Esophagus (tissue), 2 donors: Measurements from ENCODE around the gene HOXB9. TPM values are rescaled to one million over a fixed set of nuclear protein-coding genes. Genes with fewer than 3 reads are reported as not detected.
A peak's percentile ranks its signal among the peaks of the same experiment; 100 is the strongest.

ENCODE experiments used
- H3K27ac ChIP-seq, 2 donors: one replicate each; pipeline ENCODE4 v1.5.1; 2013; ENCODE audit warnings: low read depth in 2 of 2, mild to moderate bottlenecking in 2 of 2, inconsistent platforms in 1 of 2, low read length in 1 of 2, moderate library complexity in 1 of 2
- H3K27me3 ChIP-seq, 2 donors: one replicate each; pipeline ENCODE4 v1.6.1; 2013; ENCODE audit warnings: low read length in 2 of 2, control low read depth in 1 of 2, mild to moderate bottlenecking in 1 of 2; ENCODE audit not compliant: insufficient read depth in 2 of 2, control insufficient read depth in 1 of 2
- H3K36me3 ChIP-seq, 2 donors: one replicate each; pipeline ENCODE4 v1.6.1; 2013; ENCODE audit warnings: low read length in 1 of 2; ENCODE audit not compliant: control insufficient read depth in 2 of 2, insufficient read depth in 2 of 2
- H3K4me1 ChIP-seq, 2 donors: one replicate each; pipeline ENCODE4 v1.6.1; 2013; ENCODE audit warnings: low read length in 1 of 2; ENCODE audit not compliant: control insufficient read depth in 2 of 2, insufficient read depth in 2 of 2
- H3K4me3 ChIP-seq, 2 donors: one replicate each; pipeline ENCODE4 v1.5.1; 2013; ENCODE audit warnings: low read length in 2 of 2, mild to moderate bottlenecking in 2 of 2, low read depth in 1 of 2, moderate library complexity in 1 of 2
- H3K9me3 ChIP-seq, 2 donors: one replicate each; pipeline ENCODE4 v1.6.1; 2013; ENCODE audit warnings: mild to moderate bottlenecking in 2 of 2, low read depth in 1 of 2, low read length in 1 of 2, moderate library complexity in 1 of 2; ENCODE audit not compliant: control insufficient read depth in 2 of 2, insufficient read depth in 1 of 2
- WGBS, 2 donors: extraction: QIAGEN DNeasy Blood & Tissue Kit; methylation state at CpG; one replicate each; pipeline ENCODE4 v1.1.7; 2013; 5-methylcytosine and 5-hydroxymethylcytosine counted together
- polyA plus RNA-seq, 2 donors: library from polyadenylated mRNA; stranded (reverse); fragments of 200-250 nt; gene quantifications; one replicate each; pipeline ENCODE4 v1.2.3, GENCODE V29; 2013
- donor health status: healthy with polysubstance abuse.
- donor health status: Bipolar disorder and iron deficiency.

The HOXB9 gene
- polyA plus RNA-seq, 2 donors = 0.02 TPM; not detected in 1

- Histone ChIP-seq H3K36me3 (no peaks in the 10 kb centered on the region), H3K9me3 (no peaks in the 10 kb centered on the region), H3K4me3 (no peak overlapping the region), H3K27me3 (peaks cover 16 to 59% of the 10 kb centered on the region in 2 donors), H3K27ac (no peak overlapping the region), H3K4me1 (peaks cover 4% of the 10 kb centered on the region in 2 donors)
- 4% methylated on average over 25 of the region's 25 CpGs for WGBS, 2 donors
These were observed 7.8 kb downstream of the HOXB9 start for GRCh38 chr17:48618256-48618896.

GRCh38 chr17:48617471-48618255 lies 8.5 kb downstream of the HOXB9 start:
- H3K27ac ChIP-seq = no peak overlapping the region
- H3K36me3 ChIP-seq = no peaks in the 10 kb centered on the region
- peaks cover 16 to 58% of the 10 kb centered on the region in 2 donors for H3K27me3 ChIP-seq
- H3K4me3 ChIP-seq = no peak overlapping the region
- WGBS, 2 donors = 13 to 18% methylated on average over 35 to 43 of the region's 43 CpGs
- H3K9me3 ChIP-seq = no peaks in the 10 kb centered on the region
- peaks cover 4% of the 10 kb centered on the region in 2 donors for H3K4me1 ChIP-seq

- Histone ChIP-seq H3K4me1 (peaks cover 4% of the 10 kb centered on the region in 2 donors), H3K9me3 (no peaks in the 10 kb centered on the region), H3K36me3 (no peaks in the 10 kb centered on the region), H3K27me3 (peaks cover 16 to 61% of the 10 kb centered on the region in 2 donors), H3K27ac (no peak overlapping the region), H3K4me3 (no peak overlapping the region)
- 20 to 27% methylated on average over 15 of the region's 15 CpGs for WGBS, 2 donors
These were observed 9.3 kb downstream of the HOXB9 start for GRCh38 chr17:48616717-48617470.

- 23 to 25% methylated on average over 17 of the region's 17 CpGs for WGBS, 2 donors
- Histone ChIP-seq H3K36me3 (no peaks in the 10 kb centered on the region), H3K9me3 (no peaks in the 10 kb centered on the region), H3K27me3 (peaks cover 16 to 59% of the 10 kb centered on the region in 2 donors), H3K4me3 (no peak overlapping the region), H3K27ac (no peak overlapping the region), H3K4me1 (peaks cover 4% of the 10 kb centered on the region in 2 donors)
These were observed 10.0 kb downstream of the HOXB9 start for GRCh38 chr17:48615963-48616716.

GRCh38 chr17:48615047-48615962 lies 10.9 kb downstream of the HOXB9 start, which contains the start of gene HOXB8:
TSS of gene HOXB8 (minus strand) at chr17:48615292. CDS start at chr17:48614704, 588 bp downstream.
- H3K4me1 ChIP-seq = peaks cover 4 to 8% of the 10 kb centered on the region in 2 donors
- H3K4me3 ChIP-seq = no peak within 1 kb of the TSS
- no peaks in the 10 kb centered on the region for H3K36me3 ChIP-seq
- no peak within 1 kb of the TSS for H3K27ac ChIP-seq
- 15 to 20% methylated on average over 40 to 41 of the region's 41 CpGs for WGBS, 2 donors
- H3K9me3 ChIP-seq = no peaks in the 10 kb centered on the region
- H3K27me3 ChIP-seq = peaks cover 14 to 59% of the 10 kb centered on the region in 2 donors

GRCh38 chr17:48613862-48614694 lies 12.1 kb downstream of the HOXB9 start:
- Histone ChIP-seq H3K9me3 (no peaks in the 10 kb centered on the region), H3K27me3 (peaks cover 14 to 63% of the 10 kb centered on the region in 2 donors), H3K4me3 (no peak overlapping the region), H3K27ac (no peak overlapping the region), H3K36me3 (no peaks in the 10 kb centered on the region), H3K4me1 (peaks cover 6 to 11% of the 10 kb centered on the region in 2 donors)
- 7% methylated on average over 52 to 55 of the region's 55 CpGs for WGBS, 2 donors

DNA sequence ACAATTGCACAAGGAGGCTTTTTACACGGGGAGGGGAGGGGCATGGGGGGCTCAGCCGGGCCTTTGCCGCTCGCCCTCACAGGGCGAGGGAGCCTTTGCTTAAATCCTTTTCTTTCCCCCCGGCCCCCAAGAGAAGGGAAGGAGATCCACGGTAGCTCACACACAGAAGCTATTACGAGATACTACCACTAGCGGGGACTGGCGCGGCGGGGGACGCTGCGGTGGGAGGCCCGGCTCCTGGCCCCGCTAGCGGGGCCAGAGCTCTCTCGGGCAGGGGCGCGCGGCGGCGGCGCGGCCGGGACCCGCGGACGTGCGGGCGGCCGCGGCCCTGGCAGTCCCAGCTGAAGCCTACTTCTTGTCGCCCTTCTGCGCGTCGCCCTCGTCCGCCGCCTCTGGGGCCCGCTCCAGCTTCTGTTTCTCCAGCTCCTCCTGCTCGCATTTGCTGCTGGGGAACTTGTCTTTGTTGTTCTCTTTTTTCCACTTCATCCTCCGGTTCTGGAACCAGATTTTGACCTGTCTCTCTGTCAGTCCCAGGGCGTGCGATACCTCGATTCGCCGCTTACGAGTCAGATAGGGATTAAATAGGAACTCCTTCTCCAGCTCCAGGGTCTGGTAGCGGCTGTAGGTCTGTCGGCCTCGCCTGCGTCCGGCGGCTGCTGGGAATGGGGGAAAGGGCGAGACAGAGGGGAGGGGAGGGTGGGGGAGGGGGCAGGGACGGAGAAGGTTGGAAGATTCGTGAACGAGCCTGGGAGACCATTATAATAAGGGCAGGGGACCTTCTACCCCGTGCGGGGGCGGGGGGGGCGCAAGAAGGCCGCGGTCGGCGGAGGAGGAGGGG lies 13.1 kb downstream of the HOXB9 start:
- Histone ChIP-seq H3K4me3 (peak overlapping the region in 1 of 2 donors; percentile 16), H3K27ac (no peak overlapping the region), H3K4me1 (peaks cover 6 to 11% of the 10 kb centered on the region in 2 donors), H3K9me3 (no peaks in the 10 kb centered on the region), H3K27me3 (peaks cover 14 to 60% of the 10 kb centered on the region in 2 donors), H3K36me3 (no peaks in the 10 kb centered on the region)
- WGBS, 2 donors = 3 to 4% methylated on average over 65 to 67 of the region's 67 CpGs
